Measurements from ENCODE around the gene STRBP.
"Not testable (repeated sequence)": the region's sequence is repeated elsewhere in the genome, so short reads cannot be mapped to it uniquely, and the experiment has no call there.

STRBP gene

DNA sequence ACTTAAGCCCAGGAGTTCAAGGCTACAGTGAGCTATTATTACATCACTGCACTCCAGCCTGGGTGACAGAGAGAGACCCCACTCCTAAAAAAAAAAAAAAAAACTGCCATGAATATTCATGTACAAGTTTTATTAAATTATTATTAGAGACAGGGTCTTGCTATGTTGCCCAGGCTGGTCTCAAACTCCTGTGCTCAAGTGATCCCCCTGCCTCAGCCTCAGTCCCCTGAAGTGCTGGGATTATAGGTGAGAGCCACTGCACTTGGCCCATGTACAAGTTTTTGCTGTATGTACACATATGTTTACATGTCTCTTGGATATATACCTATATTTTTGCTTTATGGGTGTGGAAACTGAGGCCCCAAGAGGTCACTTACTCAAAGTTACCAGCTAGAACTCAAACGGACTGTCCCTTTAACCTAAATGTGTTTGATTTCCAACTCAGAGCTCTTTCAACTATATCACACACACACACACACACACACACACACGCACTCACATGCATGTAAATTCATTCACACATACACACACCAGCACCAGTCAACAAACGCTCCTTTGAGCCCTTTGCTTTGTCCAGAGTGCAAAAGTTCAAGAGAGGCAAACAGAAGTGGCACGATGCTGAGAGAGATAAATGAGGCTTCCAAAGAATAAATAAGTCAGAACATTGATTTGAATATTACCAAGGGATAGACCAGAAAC, 42.3 kb upstream of the STRBP start:
- TF ChIP-seq, protein P1, sequence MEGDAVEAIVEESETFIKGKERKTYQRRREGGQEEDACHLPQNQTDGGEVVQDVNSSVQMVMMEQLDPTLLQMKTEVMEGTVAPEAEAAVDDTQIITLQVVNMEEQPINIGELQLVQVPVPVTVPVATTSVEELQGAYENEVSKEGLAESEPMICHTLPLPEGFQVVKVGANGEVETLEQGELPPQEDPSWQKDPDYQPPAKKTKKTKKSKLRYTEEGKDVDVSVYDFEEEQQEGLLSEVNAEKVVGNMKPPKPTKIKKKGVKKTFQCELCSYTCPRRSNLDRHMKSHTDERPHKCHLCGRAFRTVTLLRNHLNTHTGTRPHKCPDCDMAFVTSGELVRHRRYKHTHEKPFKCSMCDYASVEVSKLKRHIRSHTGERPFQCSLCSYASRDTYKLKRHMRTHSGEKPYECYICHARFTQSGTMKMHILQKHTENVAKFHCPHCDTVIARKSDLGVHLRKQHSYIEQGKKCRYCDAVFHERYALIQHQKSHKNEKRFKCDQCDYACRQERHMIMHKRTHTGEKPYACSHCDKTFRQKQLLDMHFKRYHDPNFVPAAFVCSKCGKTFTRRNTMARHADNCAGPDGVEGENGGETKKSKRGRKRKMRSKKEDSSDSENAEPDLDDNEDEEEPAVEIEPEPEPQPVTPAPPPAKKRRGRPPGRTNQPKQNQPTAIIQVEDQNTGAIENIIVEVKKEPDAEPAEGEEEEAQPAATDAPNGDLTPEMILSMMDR (IDR thresholded peaks at IDR 0.05; ENCODE audit: extremely low read depth, missing control alignments): no peak
- no peak for DNase-seq (ENCODE audit: low spot score)

GRCh38 chr9:123309611-123310010, 41.2 kb upstream of the STRBP start:
- TF ChIP-seq, protein P1 (IDR thresholded peaks at IDR 0.05; ENCODE audit: extremely low read depth, missing control alignments): no peak
- no peak for DNase-seq (ENCODE audit: low spot score)

GRCh38 chr9:123305879-123306278, 37.5 kb upstream of the STRBP start:
- TF ChIP-seq, protein P1 (IDR thresholded peaks at IDR 0.05; ENCODE audit: extremely low read depth, missing control alignments): no peak
- DNase-seq (ENCODE audit: low spot score): no peak

DNA sequence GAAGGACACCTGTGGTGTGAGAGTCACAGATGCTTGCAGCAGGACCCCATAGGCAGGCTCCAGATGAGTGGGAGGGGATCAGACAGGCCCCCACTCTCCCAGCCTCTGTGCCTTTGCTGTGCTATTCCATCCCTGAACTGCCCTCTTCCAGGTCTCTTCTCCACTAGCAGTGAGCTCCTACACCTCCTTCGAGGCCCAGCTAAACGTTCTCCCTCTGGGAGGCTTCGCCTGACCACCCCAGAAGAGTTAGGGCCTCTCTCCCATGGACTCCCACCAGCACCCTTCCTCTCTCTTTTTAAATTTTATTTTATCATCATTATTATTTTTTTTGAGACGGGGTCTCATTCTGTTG, 35.9 kb upstream of the STRBP start:
- TF ChIP-seq, protein P1 (IDR thresholded peaks at IDR 0.05; ENCODE audit: extremely low read depth, missing control alignments): no peak
- DNase-seq (ENCODE audit: low spot score): no peak

DNA sequence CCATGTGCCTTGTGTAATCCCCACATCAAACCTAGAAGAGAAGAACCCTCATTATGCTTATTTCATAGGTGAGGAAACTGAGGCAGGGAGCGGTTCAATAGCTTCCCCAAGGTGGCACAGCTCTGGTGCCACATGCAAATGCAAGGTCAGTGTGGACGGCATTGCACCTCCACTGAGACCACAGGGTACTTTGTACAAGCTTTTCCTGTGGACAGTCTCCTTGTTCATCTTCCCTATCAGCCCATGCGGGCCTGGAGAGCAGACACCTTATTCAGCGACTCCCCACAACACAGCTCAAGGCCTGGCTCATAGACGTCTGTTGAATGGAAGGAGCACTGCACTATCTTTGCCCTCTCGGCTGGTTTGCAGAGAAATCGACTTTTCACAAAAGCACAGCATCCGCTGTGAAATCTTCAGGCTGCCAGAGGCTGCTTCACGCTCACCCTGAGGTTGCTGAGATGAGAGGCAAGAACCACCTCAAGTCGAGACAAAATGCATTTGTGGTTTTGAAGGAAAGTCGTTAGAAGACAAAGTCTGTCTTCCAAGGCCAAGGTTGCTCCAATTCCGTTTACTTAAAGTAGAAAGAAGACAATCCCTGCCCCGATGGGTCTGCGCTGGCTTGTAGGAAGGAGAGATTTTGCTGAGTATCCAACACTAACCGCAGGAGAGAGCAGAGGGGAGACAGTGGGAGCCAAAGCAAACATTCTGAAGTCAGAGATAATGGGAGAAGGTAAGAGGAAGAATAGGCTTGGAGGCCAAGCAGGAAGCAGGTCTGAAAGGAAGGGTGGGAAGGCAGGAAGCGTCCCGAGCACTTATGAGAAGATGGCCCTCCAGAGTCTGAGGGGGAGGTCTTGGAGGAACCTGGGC, 34.2 kb upstream of the STRBP start:
- no peak for DNase-seq (ENCODE audit: low spot score)
- TF ChIP-seq, protein P1 (IDR thresholded peaks at IDR 0.05; ENCODE audit: extremely low read depth, missing control alignments): no peak

GRCh38 chr9:123301936-123302335, 33.5 kb upstream of the STRBP start:
- not testable (repeated sequence) for DNase-seq (ENCODE audit: low spot score)

DNA sequence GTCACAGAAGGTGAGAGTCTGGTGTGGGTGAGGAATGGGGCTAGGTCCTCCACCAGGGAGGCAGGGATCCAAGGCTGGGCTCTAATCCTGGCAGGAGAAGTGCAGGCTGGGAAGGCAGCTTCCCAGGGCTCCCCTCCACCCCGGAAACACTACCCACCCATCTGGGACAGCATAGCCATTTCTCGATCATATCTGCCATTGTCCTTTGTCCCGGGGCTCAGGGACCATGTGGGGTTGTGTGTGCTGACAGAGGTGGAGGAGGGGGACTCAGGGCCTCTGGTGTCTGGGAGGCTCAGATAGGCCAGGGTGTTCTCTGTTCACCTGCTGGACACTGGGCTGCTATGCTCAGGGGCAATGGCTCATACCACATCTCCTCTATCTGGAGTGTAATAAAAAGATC, 32.2 kb upstream of the STRBP start:
- TF ChIP-seq, protein P1 (IDR thresholded peaks at IDR 0.05; ENCODE audit: extremely low read depth, missing control alignments): no peak
- no peak for DNase-seq (ENCODE audit: low spot score)

Measured in GM20000 (cell line).